WI38 (cell line): ENCODE measurements around the gene HLA-DQA1.
"Not testable (repeated sequence)": the region's sequence is repeated elsewhere in the genome, so short reads cannot be mapped to it uniquely, and the experiment has no call there.

Source experiments
- H3K4me3 ChIP-seq: 2 replicates; pipeline ENCODE4 v1.5.1; 2011; ENCODE audit warnings: low read depth, mild to moderate bottlenecking, control low read depth, low read length
- CTCF ChIP-seq: IDR thresholded peaks from 2 replicates; pipeline ENCODE4 v1.5.1; 2012; ENCODE audit warnings: low read depth, mild to moderate bottlenecking, control low read depth, low read length

HLA-DQA1 gene

GRCh38 chr6:32622545-32623401 is 14.4 kb upstream of the HLA-DQA1 start:
- no peak overlapping the region for H3K4me3 ChIP-seq
- TF ChIP-seq CTCF = no peak

- no peak overlapping the region for H3K4me3 ChIP-seq
These were observed 13.5 kb upstream of the HLA-DQA1 start for GRCh38 chr6:32623693-32624092.

GRCh38 chr6:32624565-32624964 is 12.6 kb upstream of the HLA-DQA1 start:
- no peak for TF ChIP-seq CTCF

More at GRCh38 chr6:32623693-32624092, 13.5 kb upstream of the HLA-DQA1 start:
- TF ChIP-seq CTCF = no peak

GRCh38 chr6:32625137-32625536 is 12.1 kb upstream of the HLA-DQA1 start:
- no peak for TF ChIP-seq CTCF
- H3K4me3 ChIP-seq = no peak overlapping the region

More at GRCh38 chr6:32624565-32624964, 12.6 kb upstream of the HLA-DQA1 start:
- no peak overlapping the region for H3K4me3 ChIP-seq

GRCh38 chr6:32627249-32627648 is 10.0 kb upstream of the HLA-DQA1 start:
- no peak overlapping the region for H3K4me3 ChIP-seq

GRCh38 chr6:32627831-32628230 is 9.4 kb upstream of the HLA-DQA1 start:
- no peak for TF ChIP-seq CTCF
- no peak overlapping the region for H3K4me3 ChIP-seq

More at GRCh38 chr6:32627249-32627648, 10.0 kb upstream of the HLA-DQA1 start:
- no peak for TF ChIP-seq CTCF

GRCh38 chr6:32629793-32630192 is 7.4 kb upstream of the HLA-DQA1 start:
- not testable (repeated sequence) for H3K4me3 ChIP-seq
